ENCODE results near the gene MAPK9.

- no peak for TF ChIP-seq POLR2A (IDR thresholded peaks at IDR 0.05)
- TF ChIP-seq, protein P1, sequence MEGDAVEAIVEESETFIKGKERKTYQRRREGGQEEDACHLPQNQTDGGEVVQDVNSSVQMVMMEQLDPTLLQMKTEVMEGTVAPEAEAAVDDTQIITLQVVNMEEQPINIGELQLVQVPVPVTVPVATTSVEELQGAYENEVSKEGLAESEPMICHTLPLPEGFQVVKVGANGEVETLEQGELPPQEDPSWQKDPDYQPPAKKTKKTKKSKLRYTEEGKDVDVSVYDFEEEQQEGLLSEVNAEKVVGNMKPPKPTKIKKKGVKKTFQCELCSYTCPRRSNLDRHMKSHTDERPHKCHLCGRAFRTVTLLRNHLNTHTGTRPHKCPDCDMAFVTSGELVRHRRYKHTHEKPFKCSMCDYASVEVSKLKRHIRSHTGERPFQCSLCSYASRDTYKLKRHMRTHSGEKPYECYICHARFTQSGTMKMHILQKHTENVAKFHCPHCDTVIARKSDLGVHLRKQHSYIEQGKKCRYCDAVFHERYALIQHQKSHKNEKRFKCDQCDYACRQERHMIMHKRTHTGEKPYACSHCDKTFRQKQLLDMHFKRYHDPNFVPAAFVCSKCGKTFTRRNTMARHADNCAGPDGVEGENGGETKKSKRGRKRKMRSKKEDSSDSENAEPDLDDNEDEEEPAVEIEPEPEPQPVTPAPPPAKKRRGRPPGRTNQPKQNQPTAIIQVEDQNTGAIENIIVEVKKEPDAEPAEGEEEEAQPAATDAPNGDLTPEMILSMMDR (IDR thresholded peaks at IDR 0.05): no peak
- no peak for TF ChIP-seq EP300 (IDR thresholded peaks at IDR 0.05)
- TF ChIP-seq POLR2AphosphoS5 (IDR thresholded peaks at IDR 0.05): peak in 1 of 4 donors; percentile 30
Observed at GRCh38 chr5:180313677-180314505, 22.0 kb upstream of the MAPK9 start.
